Astrocyte (in vitro differentiated cells and primary cell): ENCODE results near the gene TWIST2. TPM values are rescaled to one million over a fixed set of nuclear protein-coding genes. Genes with fewer than 3 reads are reported as not detected.

Experiments used
- DNase-seq: peaks from one replicate; pipeline ENCODE4 v3.0.0-alpha.2; 2010; ENCODE audit warnings: low read depth
- FAIRE-seq: peaks from 2 replicates; lab custom pipeline; 2011; peaks lifted over from hg19 to GRCh38; lab: Jason Lieb, UNC
- H2AFZ ChIP-seq: 2 replicates; pipeline ENCODE4 v1.6.0; 2012; ENCODE audit warnings: low read depth, low read length, inconsistent platforms
- H3K27ac ChIP-seq: 2 replicates; pipeline ENCODE4 v1.5.1; 2011; ENCODE audit warnings: low read depth, low read length, inconsistent platforms
- H3K27me3 ChIP-seq: 2 replicates; pipeline ENCODE4 v1.6.0; 2011; ENCODE audit warnings: low read length, inconsistent platforms; ENCODE audit not compliant: insufficient read depth
- H3K36me3 ChIP-seq: 2 replicates; pipeline ENCODE4 v1.5.1; 2011; ENCODE audit warnings: low read length, inconsistent platforms; ENCODE audit not compliant: insufficient read depth
- H3K4me1 ChIP-seq: 2 replicates; pipeline ENCODE4 v1.5.1; 2011; ENCODE audit warnings: low read length, inconsistent platforms; ENCODE audit not compliant: insufficient read depth
- H3K4me2 ChIP-seq: 2 replicates; pipeline ENCODE4 v1.6.0; 2012; ENCODE audit warnings: low read length, inconsistent platforms
- H3K4me3 ChIP-seq: 2 replicates; pipeline ENCODE4 v1.5.1; 2011; ENCODE audit warnings: low read depth, mild to moderate bottlenecking, low read length, inconsistent platforms; ENCODE audit not compliant: insufficient read depth
- H3K79me2 ChIP-seq: 2 replicates; pipeline ENCODE4 v1.6.0; 2012; ENCODE audit warnings: mild to moderate bottlenecking, low read length, inconsistent platforms; ENCODE audit not compliant: insufficient read depth
- H3K9ac ChIP-seq: 2 replicates; pipeline ENCODE4 v1.6.0; 2012; ENCODE audit warnings: mild to moderate bottlenecking, low read length, inconsistent platforms
- H3K9me3 ChIP-seq: 2 replicates; pipeline ENCODE4 v1.5.1; 2012; ENCODE audit warnings: low read depth, mild to moderate bottlenecking, low read length, inconsistent platforms; ENCODE audit not compliant: insufficient read depth
- H4K20me1 ChIP-seq: 2 replicates; pipeline ENCODE4 v1.6.0; 2012; ENCODE audit warnings: low read length, inconsistent platforms; ENCODE audit not compliant: insufficient read depth
- H3K27ac Mint-ChIP-seq: one replicate; pipeline ENCODE4 v1.8.0; 2021; ENCODE audit warnings: mild to moderate bottlenecking, mixed read lengths; ENCODE audit not compliant: unreplicated experiment
- H3K27me3 Mint-ChIP-seq: one replicate; pipeline ENCODE4 v1.8.0; 2021; ENCODE audit warnings: low read depth, mixed read lengths; ENCODE audit not compliant: unreplicated experiment
- H3K36me3 Mint-ChIP-seq: one replicate; pipeline ENCODE4 v1.8.0; 2021; ENCODE audit warnings: low read depth, mixed read lengths; ENCODE audit not compliant: unreplicated experiment
- H3K4me1 Mint-ChIP-seq: one replicate; pipeline ENCODE4 v1.8.0; 2021; ENCODE audit warnings: low read depth, mixed read lengths; ENCODE audit not compliant: unreplicated experiment
- H3K4me3 Mint-ChIP-seq: one replicate; pipeline ENCODE4 v1.8.0; 2021; ENCODE audit warnings: mild to moderate bottlenecking, moderate library complexity, mixed read lengths; ENCODE audit not compliant: unreplicated experiment
- H3K9me3 Mint-ChIP-seq: one replicate; pipeline ENCODE4 v1.8.0; 2021; ENCODE audit warnings: mild to moderate bottlenecking, mixed read lengths; ENCODE audit not compliant: unreplicated experiment
- EZH2 ChIP-seq: IDR thresholded peaks from 2 replicates; pipeline ENCODE4 v1.6.1; 2012; ENCODE audit warnings: mild to moderate bottlenecking, low read length, inconsistent platforms; ENCODE audit not compliant: insufficient read depth
- total RNA-seq: library from RNA; stranded (reverse); gene quantifications from 2 replicates; pipeline ENCODE4 v1.2.1, GENCODE V29; 2021
- TF ChIP-seq, protein P1 (sequence below): IDR thresholded peaks from 2 replicates; pipeline ENCODE4 v1.5.1; 2011; ENCODE audit warnings: low read depth, mild to moderate bottlenecking, inconsistent platforms, low read length, moderate library complexity; ENCODE audit not compliant: insufficient read depth

The TWIST2 gene
- total RNA-seq, 1 donor from 2014 or later, result 3.2 TPM

DNA sequence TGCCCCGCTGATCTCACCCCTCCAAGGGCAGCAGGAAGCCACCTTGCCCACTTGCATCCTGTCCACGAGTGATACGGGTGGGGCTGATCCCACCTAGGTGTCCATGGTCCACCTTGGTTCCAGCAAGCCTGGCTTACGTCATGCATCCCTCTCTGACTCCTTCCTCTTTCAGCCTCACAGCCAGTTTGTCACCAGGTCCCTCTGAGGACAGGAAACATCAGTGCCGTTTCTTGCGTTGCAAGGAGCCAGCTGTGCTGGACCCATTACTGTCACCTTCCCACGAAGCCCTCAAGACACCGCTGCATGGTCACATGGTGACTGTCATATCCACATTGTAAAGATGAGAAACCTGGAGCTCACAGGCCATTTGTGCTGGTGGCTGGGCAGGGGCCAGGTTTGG is 34.8 kb upstream of the TWIST2 start:
- no peak overlapping the region for H3K27ac Mint-ChIP-seq
- no peak overlapping the region for H3K4me3 ChIP-seq
- no peaks in the 10 kb centered on the region for H4K20me1 ChIP-seq
- no peak overlapping the region for H3K4me2 ChIP-seq
- DNase-seq, result no peak
- H3K27ac ChIP-seq, result no peak overlapping the region
- no peaks in the 10 kb centered on the region for H3K36me3 ChIP-seq
- peaks cover 22% of the 10 kb centered on the region for H3K27me3 Mint-ChIP-seq
- H3K9me3 ChIP-seq, result peaks cover 3% of the 10 kb centered on the region
- no peaks in the 10 kb centered on the region for H3K4me1 ChIP-seq
- FAIRE-seq, result no peak
- H3K4me3 Mint-ChIP-seq, result no peak overlapping the region
- TF ChIP-seq, protein P1, sequence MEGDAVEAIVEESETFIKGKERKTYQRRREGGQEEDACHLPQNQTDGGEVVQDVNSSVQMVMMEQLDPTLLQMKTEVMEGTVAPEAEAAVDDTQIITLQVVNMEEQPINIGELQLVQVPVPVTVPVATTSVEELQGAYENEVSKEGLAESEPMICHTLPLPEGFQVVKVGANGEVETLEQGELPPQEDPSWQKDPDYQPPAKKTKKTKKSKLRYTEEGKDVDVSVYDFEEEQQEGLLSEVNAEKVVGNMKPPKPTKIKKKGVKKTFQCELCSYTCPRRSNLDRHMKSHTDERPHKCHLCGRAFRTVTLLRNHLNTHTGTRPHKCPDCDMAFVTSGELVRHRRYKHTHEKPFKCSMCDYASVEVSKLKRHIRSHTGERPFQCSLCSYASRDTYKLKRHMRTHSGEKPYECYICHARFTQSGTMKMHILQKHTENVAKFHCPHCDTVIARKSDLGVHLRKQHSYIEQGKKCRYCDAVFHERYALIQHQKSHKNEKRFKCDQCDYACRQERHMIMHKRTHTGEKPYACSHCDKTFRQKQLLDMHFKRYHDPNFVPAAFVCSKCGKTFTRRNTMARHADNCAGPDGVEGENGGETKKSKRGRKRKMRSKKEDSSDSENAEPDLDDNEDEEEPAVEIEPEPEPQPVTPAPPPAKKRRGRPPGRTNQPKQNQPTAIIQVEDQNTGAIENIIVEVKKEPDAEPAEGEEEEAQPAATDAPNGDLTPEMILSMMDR, result no peak
- TF ChIP-seq EZH2, result no peak
- no peak overlapping the region for H2AFZ ChIP-seq
- peaks cover 2% of the 10 kb centered on the region for H3K27me3 ChIP-seq
- H3K9me3 Mint-ChIP-seq, result peaks cover 7% of the 10 kb centered on the region
- no peak overlapping the region for H3K9ac ChIP-seq
- no peaks in the 10 kb centered on the region for H3K4me1 Mint-ChIP-seq
- H3K36me3 Mint-ChIP-seq, result no peaks in the 10 kb centered on the region
- H3K79me2 ChIP-seq, result no peaks in the 10 kb centered on the region

DNA sequence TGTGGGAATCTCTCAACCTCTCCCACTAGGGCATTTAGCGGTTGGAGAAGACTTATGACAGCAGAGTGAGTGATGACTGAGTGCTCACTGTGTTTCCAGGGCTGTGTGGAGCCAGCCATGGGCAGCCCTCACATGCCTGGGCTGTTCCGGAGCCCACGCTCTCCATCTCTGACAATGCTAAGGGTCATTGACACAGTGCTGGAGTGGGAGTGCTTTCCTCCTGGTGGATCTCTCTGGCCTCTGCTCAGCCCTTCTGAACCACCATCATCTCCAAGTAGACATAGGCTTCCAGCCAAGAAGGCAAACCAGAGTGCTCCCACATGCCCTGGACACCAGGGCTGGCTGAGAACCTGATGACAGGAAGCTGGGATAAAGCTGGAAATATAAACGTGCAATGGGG is 33.1 kb upstream of the TWIST2 start:
- Mint-ChIP-seq H3K9me3 (peaks cover 2% of the 10 kb centered on the region), H3K36me3 (no peaks in the 10 kb centered on the region), H3K27ac (no peak overlapping the region), H3K27me3 (peaks cover 22% of the 10 kb centered on the region), H3K4me3 (no peak overlapping the region), H3K4me1 (no peaks in the 10 kb centered on the region)
- Histone ChIP-seq H3K79me2 (no peaks in the 10 kb centered on the region), H3K9ac (no peak overlapping the region), H4K20me1 (no peaks in the 10 kb centered on the region), H3K27ac (no peak overlapping the region), H3K27me3 (peaks cover 2% of the 10 kb centered on the region), H2AFZ (no peak overlapping the region), H3K36me3 (no peaks in the 10 kb centered on the region), H3K9me3 (no peaks in the 10 kb centered on the region), H3K4me1 (no peaks in the 10 kb centered on the region), H3K4me2 (no peak overlapping the region), H3K4me3 (no peak overlapping the region)
- TF ChIP-seq EZH2, result no peak
- TF ChIP-seq, protein P1, result no peak
- FAIRE-seq, result no peak
- no peak for DNase-seq

DNA sequence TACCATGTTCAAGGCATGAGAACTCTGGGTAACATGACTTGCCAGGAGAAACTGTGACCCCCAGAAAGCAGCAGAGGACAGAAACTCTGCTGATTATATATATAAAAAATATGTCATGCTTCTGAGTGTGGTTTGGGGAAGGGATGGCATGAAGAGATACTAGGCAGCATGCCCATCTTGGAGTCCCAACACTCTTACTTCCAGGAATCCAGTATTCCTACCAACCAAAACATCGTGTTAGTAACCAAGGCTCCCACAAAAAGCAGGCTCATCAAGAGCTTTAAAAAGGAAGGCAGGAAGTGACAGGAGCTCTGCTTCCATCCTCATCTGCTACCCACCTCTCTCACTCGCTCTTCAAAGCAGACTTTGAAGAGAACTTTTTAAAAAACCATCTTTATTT is 31.6 kb upstream of the TWIST2 start:
- H3K4me1 Mint-ChIP-seq, result peaks cover 8% of the 10 kb centered on the region
- no peak overlapping the region for H3K27ac Mint-ChIP-seq

More for the DNA sequence above, 31.6 kb upstream of the TWIST2 start:
- H4K20me1 ChIP-seq, result no peaks in the 10 kb centered on the region
- H3K9ac ChIP-seq, result no peak overlapping the region
- H2AFZ ChIP-seq, result no peak overlapping the region
- TF ChIP-seq, protein P1, result no peak
- no peak for TF ChIP-seq EZH2
- H3K27ac ChIP-seq, result no peak overlapping the region
- peaks cover 22% of the 10 kb centered on the region for H3K27me3 Mint-ChIP-seq
- FAIRE-seq (no peak), DNase-seq (no peak)
- H3K4me3 ChIP-seq, result no peak overlapping the region
- peaks cover 2% of the 10 kb centered on the region for H3K27me3 ChIP-seq
- no peak overlapping the region for H3K4me2 ChIP-seq
- peaks cover 6% of the 10 kb centered on the region for H3K4me1 ChIP-seq
- H3K9me3 ChIP-seq, result no peaks in the 10 kb centered on the region
- no peaks in the 10 kb centered on the region for H3K36me3 Mint-ChIP-seq
- H3K79me2 ChIP-seq, result no peaks in the 10 kb centered on the region
- no peaks in the 10 kb centered on the region for H3K36me3 ChIP-seq
- no peak overlapping the region for H3K4me3 Mint-ChIP-seq
- H3K9me3 Mint-ChIP-seq, result peaks cover 2% of the 10 kb centered on the region
